GM19240 (cell line): ENCODE measurements around the gene DGKD.

ENCODE experiments used
- DNase-seq: peaks from one replicate; pipeline ENCODE4 v3.0.0; 2011; ENCODE audit warnings: low spot score; ENCODE audit not compliant: insufficient read length

The DGKD gene

GRCh38 chr2:233443511-233444183, 89.4 kb downstream of the DGKD start:
- peak; percentile 94 for DNase-seq

DNA sequence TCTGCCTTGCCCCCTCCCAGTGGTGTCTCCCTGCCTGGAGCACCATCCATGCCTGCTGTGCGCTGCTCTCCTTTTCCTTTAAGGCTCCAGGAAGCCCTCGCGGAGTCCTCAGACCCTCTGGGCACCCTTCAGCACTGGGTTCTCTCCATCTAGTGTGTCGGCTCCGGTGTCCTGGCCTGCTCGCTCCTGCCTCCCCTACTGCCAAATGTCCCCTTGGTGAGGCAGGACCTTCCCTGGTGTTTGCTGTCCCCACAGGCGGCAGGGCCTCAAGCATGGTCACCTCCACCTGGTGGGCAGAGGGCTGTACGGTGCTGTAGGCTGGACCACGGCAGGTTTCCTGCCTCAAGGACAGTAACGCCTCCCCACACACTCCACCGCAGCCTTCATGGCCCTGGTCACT, 90.2 kb downstream of the DGKD start:
- DNase-seq: no peak

DNA sequence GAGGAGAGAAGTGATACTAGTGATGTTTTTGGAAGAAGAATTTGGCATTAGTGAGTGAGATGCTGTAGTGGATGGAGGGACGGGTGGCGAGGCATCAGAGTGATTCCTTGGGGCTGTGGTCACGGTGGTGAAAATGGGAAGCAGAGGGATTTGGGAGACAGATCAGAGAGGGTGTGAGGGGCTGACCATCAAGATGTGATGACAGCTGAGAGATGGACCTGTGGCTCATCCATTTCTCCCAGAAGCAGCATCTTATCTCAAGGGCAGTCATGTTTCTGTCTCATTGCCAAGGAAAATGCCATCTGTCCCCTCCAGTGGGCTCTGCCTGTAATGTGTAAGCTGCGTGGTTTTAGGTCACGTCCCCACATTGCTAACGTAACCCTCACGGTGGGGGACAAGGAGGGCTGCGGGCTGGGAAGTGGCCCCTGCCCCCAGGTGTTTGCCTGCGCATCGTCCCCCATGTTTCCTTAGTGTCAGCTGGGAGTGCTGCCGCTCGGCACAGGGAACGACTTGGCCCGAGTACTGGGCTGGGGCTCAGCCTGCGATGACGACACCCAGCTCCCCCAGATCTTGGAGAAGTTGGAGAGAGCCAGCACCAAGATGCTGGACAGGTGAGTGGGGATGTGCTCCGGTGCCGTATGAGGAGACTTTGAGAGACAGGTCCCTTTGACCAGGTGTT, 91.0 kb downstream of the DGKD start:
- DNase-seq: no peak

DNA sequence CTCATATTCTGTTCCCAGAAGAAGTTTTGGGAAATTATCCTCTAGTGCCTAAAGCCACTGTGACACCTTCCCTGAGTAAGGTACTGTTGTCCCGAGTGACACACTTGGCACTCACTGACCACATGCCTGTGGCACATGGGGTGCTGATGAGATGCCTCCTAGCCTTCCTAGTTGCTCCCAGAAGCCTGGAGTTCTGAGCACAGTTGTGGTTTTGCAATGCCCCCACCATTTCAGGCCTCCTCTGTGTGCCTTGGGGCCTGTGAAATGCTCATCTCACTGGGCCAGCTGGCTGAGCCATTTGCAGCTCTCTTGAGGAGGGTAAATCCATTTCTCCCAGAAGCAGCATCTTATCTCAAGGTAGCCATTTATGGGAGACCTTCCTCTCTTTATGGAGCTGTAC, 91.8 kb downstream of the DGKD start:
- DNase-seq: no peak

DNA sequence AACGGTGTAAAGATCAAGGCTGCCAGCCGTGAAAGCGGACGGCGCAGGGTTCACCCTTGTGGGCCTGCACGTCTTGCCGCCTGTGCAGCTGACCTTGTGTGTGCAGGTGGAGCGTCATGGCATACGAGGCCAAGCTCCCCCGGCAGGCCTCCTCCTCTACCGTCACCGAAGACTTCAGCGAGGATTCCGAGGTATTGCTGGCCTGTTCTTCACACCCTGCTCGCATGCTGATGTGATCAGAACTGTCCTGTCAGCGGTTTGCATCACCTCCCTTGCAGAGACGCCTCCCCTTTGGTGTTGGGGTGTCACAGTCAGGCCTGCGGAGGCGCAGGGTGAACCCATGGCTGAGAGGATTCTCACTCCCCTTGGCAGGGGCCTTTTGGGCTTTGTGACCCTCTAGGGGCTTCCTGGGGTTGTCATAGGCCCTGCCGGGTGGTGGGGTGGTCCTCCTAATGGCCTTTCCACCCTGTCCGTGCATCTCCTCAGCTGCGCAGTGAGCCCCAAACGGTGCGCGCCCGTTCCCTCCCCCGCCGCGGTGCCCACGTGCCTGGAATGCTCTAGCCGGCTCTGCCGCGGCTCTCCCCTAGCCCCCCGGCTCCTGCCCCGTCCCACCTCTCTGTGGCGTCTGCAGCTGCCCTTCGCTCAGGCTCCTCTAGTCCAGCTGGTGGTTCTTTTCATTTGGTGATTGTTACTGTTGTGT, 92.5 kb downstream of the DGKD start:
- DNase-seq: no peak

- no peak for DNase-seq
These were observed 93.4 kb downstream of the DGKD start for GRCh38 chr2:233447506-233448219.

GRCh38 chr2:233448220-233448559, 93.9 kb downstream of the DGKD start:
- DNase-seq: no peak

GRCh38 chr2:233448575-233448974, 94.3 kb downstream of the DGKD start:
- DNase-seq: no peak

GRCh38 chr2:233449081-233449901, 95.0 kb downstream of the DGKD start:
- no peak for DNase-seq

DNA sequence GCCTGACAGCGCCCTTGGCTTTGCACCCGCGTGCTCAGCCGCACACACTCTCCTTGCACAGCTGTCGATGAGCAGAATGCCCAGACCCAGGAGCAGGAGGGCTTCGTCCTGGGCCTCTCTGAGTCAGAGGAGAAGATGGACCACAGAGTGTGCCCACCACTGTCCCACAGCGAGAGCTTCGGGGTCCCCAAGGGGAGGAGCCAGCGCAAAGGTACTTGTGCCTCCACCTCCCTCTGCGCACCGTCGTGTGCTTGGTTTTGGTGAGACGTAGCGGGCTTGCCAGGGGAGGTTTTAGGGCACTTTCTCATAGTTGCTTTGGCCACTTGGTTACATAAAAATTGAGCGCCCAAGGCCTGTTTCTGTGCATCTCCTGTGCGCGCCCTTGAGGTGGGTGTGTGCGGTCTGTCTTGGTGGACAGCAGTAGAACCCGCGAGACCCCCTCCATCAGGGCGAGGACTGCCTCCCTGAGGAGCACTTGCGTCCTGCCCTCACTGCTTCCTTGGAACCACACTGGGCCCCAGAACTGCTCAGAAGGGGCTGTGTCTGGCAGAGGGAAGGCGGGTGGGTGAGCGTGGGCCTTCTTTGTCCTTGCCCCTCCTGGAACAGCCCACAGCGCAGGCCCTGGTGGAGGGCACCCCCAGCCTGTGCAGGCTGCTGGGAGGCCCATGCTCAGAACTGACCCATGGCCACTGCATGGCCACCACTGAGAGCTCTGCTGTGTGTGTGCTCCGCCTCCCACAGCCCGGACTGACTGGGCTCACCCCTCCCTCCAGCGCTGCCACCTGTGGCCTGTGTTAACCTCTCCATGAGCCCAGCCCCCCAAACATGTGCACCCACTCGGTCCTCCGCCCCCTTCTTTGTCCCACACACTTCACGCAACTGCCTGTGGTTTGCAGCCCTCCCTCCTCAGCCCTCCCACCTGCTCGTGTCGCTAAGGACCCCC, 95.9 kb downstream of the DGKD start:
- DNase-seq: no peak

DNA sequence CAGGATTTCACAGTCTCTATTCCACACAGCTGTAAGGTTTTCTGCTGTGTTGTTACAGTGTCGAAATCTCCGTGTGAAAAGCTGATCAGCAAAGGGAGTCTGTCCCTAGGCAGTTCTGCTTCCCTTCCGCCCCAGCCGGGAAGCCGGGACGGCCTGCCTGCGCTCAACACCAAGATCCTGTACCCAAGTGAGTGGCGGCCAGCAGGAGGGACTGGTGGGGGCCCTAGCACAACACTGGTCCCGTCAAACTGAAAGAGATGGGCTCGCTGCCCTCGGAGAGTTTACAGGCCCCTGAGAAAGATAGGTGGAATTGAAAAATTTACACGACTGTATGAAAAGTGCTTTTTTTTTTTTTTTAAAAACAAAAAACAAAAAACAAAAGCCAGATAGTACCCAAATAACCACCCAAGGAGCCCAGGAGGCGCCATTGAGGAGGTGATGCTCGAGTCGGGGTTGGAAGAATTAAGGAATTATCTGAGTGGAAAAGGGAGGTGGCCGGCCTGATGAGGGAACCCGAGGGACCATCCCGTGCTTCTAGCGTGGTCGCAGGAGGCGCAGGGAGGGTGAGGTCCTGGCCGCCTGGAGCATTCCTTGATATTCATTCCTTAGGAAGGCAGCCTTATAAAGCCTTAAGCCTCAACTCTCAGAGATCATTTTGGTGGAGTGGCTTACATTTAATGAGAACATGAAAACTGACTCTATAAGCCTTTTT, 96.7 kb downstream of the DGKD start:
- DNase-seq: no peak

DNA sequence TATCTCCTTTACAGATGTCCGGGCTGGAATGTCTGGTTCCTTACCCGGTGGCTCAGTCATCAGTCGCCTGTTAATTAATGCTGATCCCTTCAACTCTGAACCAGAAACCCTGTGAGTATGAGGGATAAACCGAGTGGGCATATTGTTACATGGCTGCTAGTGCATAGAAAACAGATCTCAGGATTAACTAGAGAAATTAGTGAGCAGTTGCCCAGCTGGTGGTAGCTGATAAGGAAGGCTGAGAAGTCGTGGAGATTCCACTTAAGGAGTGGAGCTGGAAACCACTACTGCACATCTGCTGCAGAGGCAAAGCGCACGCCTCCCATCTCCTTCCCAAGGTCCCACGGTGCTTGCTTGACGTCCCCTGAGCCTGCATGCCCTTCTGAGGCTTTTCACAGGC, 97.7 kb downstream of the DGKD start:
- no peak for DNase-seq

- no peak for DNase-seq
These were observed 99.0 kb downstream of the DGKD start for GRCh38 chr2:233453111-233453915.

GRCh38 chr2:233453916-233454315, 99.6 kb downstream of the DGKD start:
- no peak for DNase-seq

GRCh38 chr2:233455006-233455405, 100.7 kb downstream of the DGKD start:
- no peak for DNase-seq

GRCh38 chr2:233455491-233455890, 101.2 kb downstream of the DGKD start:
- DNase-seq: no peak

DNA sequence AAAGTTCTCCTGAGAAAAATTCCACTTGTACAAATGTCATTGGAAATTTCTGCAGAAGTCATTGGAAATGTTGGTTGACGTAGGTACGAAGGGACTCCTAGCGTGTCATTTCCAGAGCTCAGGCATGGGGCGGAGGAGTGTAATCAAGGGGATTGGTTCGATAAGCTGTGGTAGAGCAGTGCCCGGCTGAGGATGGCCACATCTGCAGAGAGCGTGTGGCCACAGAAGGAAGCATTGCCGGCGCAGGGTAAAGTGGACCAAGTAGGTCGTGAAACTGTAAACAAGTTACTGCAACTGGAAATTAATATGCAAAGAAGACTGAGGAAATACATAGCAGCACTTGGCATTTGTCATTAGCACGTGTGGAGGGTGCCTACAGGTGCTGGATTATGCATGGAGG, 101.8 kb downstream of the DGKD start:
- DNase-seq: no peak

DNA sequence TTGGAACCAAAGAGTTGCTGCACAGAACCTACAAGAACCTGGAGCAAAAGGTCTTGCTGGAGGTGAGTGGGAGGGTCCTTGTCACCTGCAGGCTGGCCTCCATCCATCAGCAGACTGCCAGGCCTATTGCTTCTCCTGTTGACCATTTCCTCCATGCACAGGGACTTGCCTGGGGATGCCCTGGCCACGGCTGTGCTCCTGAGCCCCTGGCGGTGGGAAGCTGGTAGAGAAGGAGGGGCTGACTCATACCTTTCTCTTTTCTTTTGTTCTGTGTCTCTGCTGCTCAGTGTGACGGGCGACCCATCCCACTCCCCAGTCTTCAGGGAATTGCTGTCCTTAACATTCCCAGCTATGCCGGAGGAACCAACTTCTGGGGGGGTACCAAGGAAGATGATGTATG, 102.6 kb downstream of the DGKD start:
- DNase-seq: no peak

DNA sequence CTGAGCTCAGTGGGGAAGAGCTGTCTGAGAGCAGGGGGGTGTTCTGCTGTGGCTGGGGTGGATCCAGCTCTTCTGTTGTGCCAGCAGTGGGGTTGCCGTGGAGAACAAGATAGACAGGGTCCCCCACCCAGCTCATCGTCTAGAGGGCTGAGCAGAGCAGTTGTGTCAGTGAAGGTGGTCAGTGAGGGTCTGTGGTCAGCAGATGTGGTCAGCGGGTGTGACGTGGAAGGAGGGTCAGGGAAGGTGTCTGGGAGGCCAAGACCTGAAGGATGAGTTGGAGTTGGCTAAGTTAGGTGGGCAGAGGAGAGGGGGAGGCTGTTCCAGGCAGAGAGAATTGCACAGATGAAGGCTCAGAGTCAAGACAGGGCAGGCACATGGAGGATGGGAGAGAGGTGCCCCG, 103.1 kb downstream of the DGKD start:
- no peak for DNase-seq
